SK-N-MC (cell line): ENCODE measurements around the gene SDCBP2.

Source experiments
- EZH2 ChIP-seq: fragments of 200-600 bp; sonication (generic); IDR thresholded peaks from one replicate; pipeline ENCODE4 v1.6.1; 2017; ENCODE audit warnings: antibody characterized with exemption
- FOXP2 ChIP-seq: optimal IDR thresholded peaks from 2 replicates; pipeline ENCODE3; 2011; ENCODE audit warnings: mild to moderate bottlenecking, moderate library complexity; ENCODE audit not compliant: insufficient read depth; ENCODE audit errors: extremely low read length, control extremely low read depth
- POLR2AphosphoS5 ChIP-seq: IDR thresholded peaks from 2 replicates; pipeline ENCODE4 v1.6.1; 2012; ENCODE audit warnings: mild to moderate bottlenecking, low read depth, low read length, borderline replicate concordance

- TF ChIP-seq POLR2AphosphoS5: no peak
- no peak for TF ChIP-seq FOXP2
- no peak for TF ChIP-seq EZH2
Observed at GRCh38 chr20:1345756-1346093, 16.8 kb upstream of the SDCBP2 start.
